ENCODE measurements around the gene FEM1A. TPM values are rescaled to one million over a fixed set of nuclear protein-coding genes. Genes with fewer than 3 reads are reported as not detected.
"Not testable (repeated sequence)": the region's sequence is repeated elsewhere in the genome, so short reads cannot be mapped to it uniquely, and the experiment has no call there.

The FEM1A gene
- total and polyA plus RNA-seq, 5 donors: 20.1 to 28.3 (median 27.6) TPM

DNA sequence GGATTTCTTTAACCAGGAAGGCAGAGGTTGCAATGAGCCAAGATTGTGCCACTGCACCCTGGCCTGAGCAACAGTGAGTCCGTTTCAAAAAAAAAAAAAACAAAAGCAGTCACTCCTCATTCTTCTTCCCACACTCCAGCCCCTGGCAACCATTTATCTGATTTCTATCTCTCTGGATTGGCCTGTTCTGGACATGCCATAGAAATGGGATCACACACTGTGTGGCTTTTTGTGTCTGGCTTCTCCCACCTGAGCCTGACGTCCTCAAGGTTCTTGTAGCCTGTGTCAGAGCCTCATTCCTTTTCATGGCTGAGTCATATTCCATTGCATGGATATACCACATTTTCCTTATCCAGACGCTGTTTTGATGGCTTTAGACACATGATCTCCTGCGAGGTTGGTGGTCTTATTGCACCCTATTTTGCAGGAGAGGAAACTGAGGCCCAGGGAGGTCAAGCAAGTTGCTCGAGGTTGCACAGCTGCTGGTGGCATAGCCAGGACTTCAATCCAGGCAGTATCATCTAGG, 15.8 kb upstream of the FEM1A start:
- ATAC-seq (no peak), DNase-seq (no peak)
- H3K4me1 ChIP-seq (ENCODE audit: control insufficient read depth, insufficient read depth, low read length): no peaks in the 10 kb centered on the region
- intact Hi-C loops (cut with DNase I): no loop called here
- H3K27me3 ChIP-seq (ENCODE audit: control insufficient read depth, insufficient read depth): no peaks in the 10 kb centered on the region
- no peaks in the 10 kb centered on the region for H3K9me3 ChIP-seq (ENCODE audit: control insufficient read depth, low read length)
- no peak overlapping the region for H3K27ac ChIP-seq (ENCODE audit: low read length)
- WGBS: 63% methylated on average over 5 of the region's 5 CpGs
- no peak overlapping the region for H3K4me3 ChIP-seq (ENCODE audit: low read length)

DNA sequence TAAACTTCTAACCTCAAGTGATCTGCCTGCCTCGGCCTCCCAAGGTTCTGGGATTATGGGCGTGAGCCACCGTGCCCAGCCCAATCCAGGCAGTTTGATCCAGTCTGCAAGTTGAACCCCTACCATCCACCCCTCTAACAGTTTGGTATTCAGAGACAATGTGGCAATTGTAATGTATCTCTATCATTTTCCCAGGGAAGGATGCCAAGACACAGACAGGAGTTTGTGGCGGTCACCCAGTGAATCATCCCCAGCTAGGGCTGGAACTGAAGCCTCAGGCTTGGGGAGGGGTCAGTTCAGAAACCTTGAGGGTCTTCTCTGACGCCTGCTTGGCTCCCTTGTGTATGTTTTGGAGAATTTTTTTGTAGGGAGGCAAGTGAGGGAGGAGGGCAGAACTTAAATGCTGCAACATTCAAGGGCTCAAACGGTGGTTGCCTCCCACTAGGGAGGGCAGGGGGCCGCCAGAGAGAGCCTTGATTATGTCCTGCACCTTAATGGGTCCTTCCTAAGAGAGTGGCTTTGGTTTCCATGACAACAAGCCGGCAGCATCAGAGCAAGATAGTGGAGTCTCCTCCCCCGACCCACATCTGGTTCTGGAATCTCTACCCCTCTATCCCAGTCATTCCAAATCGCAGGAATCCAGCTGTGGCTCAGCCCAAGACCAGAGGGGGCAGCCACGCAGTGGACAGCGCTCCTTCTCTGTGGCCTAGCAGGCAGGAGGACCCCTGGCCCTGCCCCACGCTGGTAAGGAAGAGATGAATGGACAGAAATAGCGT, 14.9 kb upstream of the FEM1A start:
- no peak overlapping the region for H3K4me3 ChIP-seq (ENCODE audit: low read length)
- 38% methylated on average over 14 of the region's 14 CpGs for WGBS
- no peak for ATAC-seq
- no peaks in the 10 kb centered on the region for H3K4me1 ChIP-seq (ENCODE audit: control insufficient read depth, insufficient read depth, low read length)
- peaks cover 3% of the 10 kb centered on the region for H3K27me3 ChIP-seq (ENCODE audit: control insufficient read depth, insufficient read depth)
- intact Hi-C loops (cut with DNase I): no loop called here
- H3K27ac ChIP-seq (ENCODE audit: low read length): no peak overlapping the region
- DNase-seq: no peak
- peaks cover 3% of the 10 kb centered on the region for H3K9me3 ChIP-seq (ENCODE audit: control insufficient read depth, low read length)

DNA sequence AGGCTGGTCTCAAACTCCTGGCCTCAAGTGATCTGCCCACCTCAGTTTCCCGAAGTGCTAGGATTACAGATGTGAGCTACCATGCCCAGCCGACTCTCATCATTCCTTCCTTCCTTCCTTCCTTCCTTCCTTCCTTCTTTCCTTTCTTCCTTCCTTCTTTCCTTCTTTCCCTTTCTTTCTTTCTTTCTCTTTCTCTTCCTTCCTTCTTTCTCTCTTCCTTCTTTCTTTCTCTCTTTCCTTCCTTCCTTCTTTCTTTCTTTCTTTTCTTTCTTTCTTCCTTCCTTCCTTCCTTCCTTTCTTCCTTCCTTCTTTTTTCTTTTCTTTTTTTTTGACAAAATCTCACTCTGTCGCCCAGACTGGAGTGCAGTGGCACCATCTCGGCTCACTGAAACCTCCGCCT, 13.4 kb upstream of the FEM1A start:
- ATAC-seq; H3K27me3 ChIP-seq (ENCODE audit: control insufficient read depth, insufficient read depth); intact Hi-C loops (cut with DNase I); H3K27ac ChIP-seq (ENCODE audit: low read length); H3K4me3 ChIP-seq (ENCODE audit: low read length); DNase-seq; H3K4me1 ChIP-seq (ENCODE audit: control insufficient read depth, insufficient read depth, low read length); H3K9me3 ChIP-seq (ENCODE audit: control insufficient read depth, low read length): not testable (repeated sequence)
- WGBS: 79% methylated on average over 5 of the region's 5 CpGs

DNA sequence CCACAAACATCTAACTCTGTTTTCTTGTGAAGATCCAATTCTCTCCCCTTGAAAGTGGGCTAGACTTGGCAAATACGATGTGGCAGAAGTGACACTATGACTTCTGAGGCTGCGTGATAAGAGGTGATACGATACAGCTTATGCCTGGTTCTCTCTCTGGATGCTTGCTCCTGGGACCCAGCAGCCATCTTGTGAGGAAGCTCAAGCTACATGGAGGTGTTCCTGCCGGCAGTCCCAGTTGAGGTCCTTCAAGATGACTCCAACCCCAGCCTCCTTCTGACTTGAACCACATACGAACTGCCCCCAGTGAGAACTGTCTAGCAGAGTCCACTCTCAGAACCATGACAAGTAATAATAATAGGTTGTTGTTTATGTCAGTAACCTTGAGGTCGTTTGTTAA, 10.7 kb upstream of the FEM1A start:
- 75% methylated on average over 6 of the region's 6 CpGs for WGBS
- ATAC-seq: no peak
- Histone ChIP-seq H3K9me3 (ENCODE audit: control insufficient read depth, low read length) (peaks cover 3% of the 10 kb centered on the region), H3K27me3 (ENCODE audit: control insufficient read depth, insufficient read depth) (peaks cover 3% of the 10 kb centered on the region), H3K27ac (ENCODE audit: low read length) (no peak overlapping the region), H3K4me3 (ENCODE audit: low read length) (no peak overlapping the region), H3K4me1 (ENCODE audit: control insufficient read depth, insufficient read depth, low read length) (no peaks in the 10 kb centered on the region)
- intact Hi-C loops (cut with DNase I): no loop called here
- no peak for DNase-seq

DNA sequence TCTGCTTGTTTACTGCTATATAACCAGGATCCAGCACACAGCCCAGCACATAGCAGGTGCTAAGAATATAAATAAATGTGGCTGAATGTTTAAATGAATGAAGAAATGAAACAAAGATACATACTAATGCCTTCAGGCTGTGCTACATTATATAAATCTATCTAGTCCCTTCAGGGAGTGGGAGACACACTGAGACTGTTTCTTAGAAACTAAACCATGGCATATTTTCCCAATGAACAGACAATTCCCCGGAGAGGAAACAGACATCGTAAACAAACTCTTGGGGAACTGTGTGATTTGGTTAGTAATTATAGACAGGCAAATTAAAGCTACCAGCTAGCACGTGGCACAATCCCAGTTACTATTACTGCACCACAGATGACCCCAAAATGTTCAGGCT, 9.7 kb upstream of the FEM1A start:
- H3K27me3 ChIP-seq (ENCODE audit: control insufficient read depth, insufficient read depth): peaks cover 3% of the 10 kb centered on the region
- WGBS: 53% methylated on average over 3 of the region's 3 CpGs

DNA sequence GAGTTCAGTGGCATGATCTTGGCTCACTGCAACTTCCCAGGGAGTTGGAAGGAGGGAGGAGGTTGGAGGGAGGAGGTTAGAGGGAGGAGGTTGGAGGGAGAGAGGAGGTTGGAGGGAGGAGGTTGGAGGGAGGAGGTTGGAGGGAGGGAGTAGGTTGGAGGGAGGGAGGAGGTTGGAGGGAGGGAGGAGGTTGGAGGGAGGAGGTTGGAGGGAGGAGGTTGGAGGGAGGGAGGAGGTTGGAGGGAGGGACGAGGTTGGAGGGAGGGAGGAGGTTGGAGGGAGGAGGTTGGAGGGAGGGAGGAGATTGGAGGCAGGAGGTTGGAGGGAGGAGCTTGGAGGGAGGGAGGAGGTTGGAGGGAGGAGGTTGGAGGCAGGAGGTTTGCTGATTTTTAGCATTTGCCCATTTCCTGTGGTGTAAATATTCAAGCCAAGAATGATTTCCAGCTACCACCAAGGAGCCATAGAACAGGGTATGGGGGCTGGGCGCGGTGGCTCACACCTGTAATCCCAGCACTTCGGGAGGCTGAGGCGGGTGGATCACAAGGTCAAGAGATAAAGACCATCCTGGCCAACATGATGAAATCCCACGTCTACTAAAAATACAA, 5.0 kb upstream of the FEM1A start:
- not testable (repeated sequence) for H3K27ac ChIP-seq (ENCODE audit: low read length); ATAC-seq; H3K4me3 ChIP-seq (ENCODE audit: low read length); H3K4me1 ChIP-seq (ENCODE audit: control insufficient read depth, insufficient read depth, low read length); H3K27me3 ChIP-seq (ENCODE audit: control insufficient read depth, insufficient read depth); DNase-seq; H3K9me3 ChIP-seq (ENCODE audit: control insufficient read depth, low read length)
- intact Hi-C loops (cut with DNase I): loop anchor here in 2 of 4 donors (5.0 kb wide), 1 partner anchor 54 kb away; no protein-coding TSS in a partner anchor
- WGBS: 78% methylated on average over 5 of the region's 6 CpGs

More for the DNA sequence above, 9.7 kb upstream of the FEM1A start:
- Histone ChIP-seq H3K4me3 (ENCODE audit: low read length) (no peak overlapping the region), H3K9me3 (ENCODE audit: control insufficient read depth, low read length) (peaks cover 3% of the 10 kb centered on the region), H3K27ac (ENCODE audit: low read length) (no peak overlapping the region), H3K4me1 (ENCODE audit: control insufficient read depth, insufficient read depth, low read length) (no peaks in the 10 kb centered on the region)
- ATAC-seq: no peak
- DNase-seq: no peak
- intact Hi-C loops (cut with DNase I): no loop called here

DNA sequence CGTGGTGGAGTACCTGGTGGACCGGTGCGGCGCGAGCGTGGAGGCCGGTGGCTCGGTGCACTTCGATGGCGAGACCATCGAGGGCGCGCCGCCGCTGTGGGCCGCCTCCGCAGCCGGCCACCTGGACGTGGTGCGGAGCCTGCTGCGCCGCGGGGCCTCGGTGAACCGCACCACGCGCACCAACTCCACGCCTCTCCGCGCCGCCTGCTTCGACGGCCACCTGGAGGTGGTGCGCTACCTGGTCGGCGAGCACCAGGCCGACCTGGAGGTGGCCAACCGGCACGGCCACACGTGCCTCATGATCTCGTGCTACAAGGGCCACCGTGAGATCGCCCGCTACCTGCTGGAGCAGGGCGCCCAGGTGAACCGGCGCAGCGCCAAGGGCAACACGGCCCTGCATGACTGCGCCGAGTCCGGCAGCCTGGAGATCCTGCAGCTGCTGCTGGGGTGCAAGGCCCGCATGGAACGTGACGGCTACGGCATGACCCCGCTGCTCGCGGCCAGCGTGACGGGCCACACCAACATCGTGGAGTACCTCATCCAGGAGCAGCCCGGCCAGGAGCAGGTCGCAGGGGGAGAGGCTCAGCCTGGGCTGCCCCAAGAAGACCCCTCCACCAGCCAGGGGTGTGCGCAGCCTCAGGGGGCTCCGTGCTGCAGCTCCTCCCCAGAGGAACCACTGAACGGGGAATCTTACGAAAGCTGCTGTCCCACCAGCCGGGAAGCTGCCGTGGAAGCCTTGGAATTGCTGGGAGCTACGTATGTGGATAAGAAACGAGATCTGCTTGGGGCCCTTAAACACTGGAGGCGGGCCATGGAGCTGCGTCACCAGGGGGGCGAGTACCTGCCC, 708 bp downstream of the FEM1A start:
- H3K27me3 ChIP-seq (ENCODE audit: control insufficient read depth, insufficient read depth); H3K4me1 ChIP-seq (ENCODE audit: control insufficient read depth, insufficient read depth, low read length); H3K9me3 ChIP-seq (ENCODE audit: control insufficient read depth, low read length); intact Hi-C loops (cut with DNase I); ATAC-seq: not testable (repeated sequence)
- Histone ChIP-seq H3K4me3 (ENCODE audit: low read length) (peak overlapping the region; percentile 66), H3K27ac (ENCODE audit: low read length) (peak overlapping the region; percentile 65)
- DNase-seq: peak; percentile 44 to 70 (median 65)
- 9% methylated on average over 75 of the region's 75 CpGs for WGBS

DNA sequence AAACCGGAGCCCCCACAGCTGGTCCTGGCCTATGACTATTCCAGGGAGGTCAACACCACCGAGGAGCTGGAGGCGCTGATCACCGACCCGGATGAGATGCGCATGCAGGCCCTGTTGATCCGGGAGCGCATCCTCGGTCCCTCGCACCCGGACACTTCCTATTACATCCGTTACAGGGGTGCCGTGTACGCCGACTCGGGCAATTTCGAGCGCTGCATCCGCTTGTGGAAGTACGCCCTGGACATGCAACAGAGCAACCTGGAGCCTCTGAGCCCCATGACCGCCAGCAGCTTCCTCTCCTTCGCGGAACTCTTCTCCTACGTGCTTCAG, 1.3 kb downstream of the FEM1A start:
- H3K4me3 ChIP-seq (ENCODE audit: low read length); intact Hi-C loops (cut with DNase I); H3K27ac ChIP-seq (ENCODE audit: low read length); H3K4me1 ChIP-seq (ENCODE audit: control insufficient read depth, insufficient read depth, low read length); H3K27me3 ChIP-seq (ENCODE audit: control insufficient read depth, insufficient read depth); H3K9me3 ChIP-seq (ENCODE audit: control insufficient read depth, low read length); ATAC-seq: not testable (repeated sequence)
- WGBS: 87% methylated on average over 24 of the region's 24 CpGs
- DNase-seq: peak in 1 of 3 donors; percentile 74

DNA sequence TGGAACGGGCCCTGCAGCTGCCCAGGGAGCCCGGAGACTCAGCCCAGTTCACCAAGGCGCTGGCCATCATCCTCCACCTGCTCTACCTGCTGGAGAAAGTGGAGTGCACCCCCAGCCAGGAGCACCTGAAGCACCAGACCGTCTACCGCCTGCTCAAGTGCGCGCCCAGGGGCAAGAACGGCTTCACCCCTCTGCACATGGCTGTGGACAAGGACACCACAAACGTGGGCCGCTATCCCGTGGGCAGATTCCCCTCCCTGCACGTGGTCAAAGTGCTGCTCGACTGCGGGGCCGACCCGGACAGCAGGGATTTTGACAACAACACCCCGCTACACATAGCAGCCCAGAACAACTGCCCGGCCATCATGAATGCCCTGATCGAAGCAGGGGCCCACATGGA, 1.7 kb downstream of the FEM1A start:
- H3K27ac ChIP-seq (ENCODE audit: low read length); ATAC-seq; H3K9me3 ChIP-seq (ENCODE audit: control insufficient read depth, low read length); intact Hi-C loops (cut with DNase I); H3K4me1 ChIP-seq (ENCODE audit: control insufficient read depth, insufficient read depth, low read length); H3K4me3 ChIP-seq (ENCODE audit: low read length); H3K27me3 ChIP-seq (ENCODE audit: control insufficient read depth, insufficient read depth): not testable (repeated sequence)
- 87% methylated on average over 19 of the region's 19 CpGs for WGBS
- peak in 1 of 3 donors; percentile 61 for DNase-seq

DNA sequence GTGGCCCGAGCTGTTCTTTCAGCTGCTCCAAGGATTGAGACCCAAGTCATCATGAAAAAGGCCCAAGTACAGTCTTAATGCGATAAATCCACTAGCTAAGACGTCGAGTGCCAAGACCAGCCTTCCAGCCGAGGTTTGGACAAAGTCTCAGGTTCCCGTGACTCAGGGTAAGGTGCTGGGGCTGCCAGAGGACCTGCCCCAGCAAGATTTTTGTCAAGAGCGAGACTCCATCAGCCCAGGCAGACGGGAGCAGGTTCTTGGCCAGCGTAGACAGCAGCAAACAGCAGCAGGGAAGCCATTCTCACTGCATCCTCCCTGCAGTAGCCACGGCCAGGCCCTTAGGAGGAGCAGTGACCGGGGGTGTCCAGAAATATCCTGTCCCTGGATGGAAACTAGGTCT, 3.4 kb downstream of the FEM1A start:
- Histone ChIP-seq H3K27ac (ENCODE audit: low read length) (no peak overlapping the region), H3K4me3 (ENCODE audit: low read length) (no peak overlapping the region), H3K9me3 (ENCODE audit: control insufficient read depth, low read length) (no peaks in the 10 kb centered on the region), H3K27me3 (ENCODE audit: control insufficient read depth, insufficient read depth) (no peaks in the 10 kb centered on the region), H3K4me1 (ENCODE audit: control insufficient read depth, insufficient read depth, low read length) (no peaks in the 10 kb centered on the region)
- ATAC-seq (no peak), DNase-seq (peak in 1 of 3 donors; percentile 28)
- WGBS: 73% methylated on average over 11 of the region's 11 CpGs
- intact Hi-C loops (cut with DNase I): no loop called here

DNA sequence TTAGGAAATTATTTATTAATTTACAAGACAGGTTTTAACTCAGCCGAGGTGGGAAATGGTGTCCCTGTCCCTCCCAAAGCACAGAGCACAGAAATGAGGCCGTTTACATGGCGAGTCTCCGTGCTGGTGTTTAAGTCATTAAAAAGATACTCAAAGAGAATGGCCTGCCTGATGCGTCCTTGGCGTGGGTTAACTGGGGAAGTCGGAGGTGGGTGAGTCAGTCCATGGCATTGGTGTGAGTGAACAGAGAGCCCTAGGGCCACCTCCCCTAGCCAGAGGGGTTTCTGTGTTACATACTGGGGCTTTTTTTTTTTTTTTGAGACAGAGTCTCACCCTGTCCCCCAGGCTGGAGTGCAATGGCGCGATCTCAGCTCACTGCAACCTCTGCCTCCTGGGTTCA, 3.9 kb downstream of the FEM1A start:
- DNase-seq: peak in 1 of 3 donors; percentile 13

More for the DNA sequence above, 3.9 kb downstream of the FEM1A start:
- no peak overlapping the region for H3K27ac ChIP-seq (ENCODE audit: low read length)
- no peaks in the 10 kb centered on the region for H3K27me3 ChIP-seq (ENCODE audit: control insufficient read depth, insufficient read depth)
- H3K4me1 ChIP-seq (ENCODE audit: control insufficient read depth, insufficient read depth, low read length): no peaks in the 10 kb centered on the region
- no peak overlapping the region for H3K4me3 ChIP-seq (ENCODE audit: low read length)
- intact Hi-C loops (cut with DNase I): no loop called here
- ATAC-seq: no peak
- H3K9me3 ChIP-seq (ENCODE audit: control insufficient read depth, low read length): no peaks in the 10 kb centered on the region
- 74% methylated on average over 9 of the region's 9 CpGs for WGBS

Data from right cardiac atrium (tissue), 5 donors.